GM10248 (cell line): Measurements from ENCODE around the gene XBP1.
"Not testable (repeated sequence)": the region's sequence is repeated elsewhere in the genome, so short reads cannot be mapped to it uniquely, and the experiment has no call there.

Experiments
- CTCF ChIA-PET: fragments of 300-600 bp; sonication (Branson Sonifier 250); formaldehyde crosslinking; extraction: SDS; loops from one replicate; lab custom pipeline; 2021; ENCODE audit warnings: antibody characterized with exemption; lab: Yijun Ruan, JAX
- POLR2A ChIA-PET: fragments of 350-650 bp; sonication (Branson Sonifier 250); formaldehyde crosslinking; extraction: SDS; loops from one replicate; lab custom pipeline; 2020; ENCODE audit warnings: antibody characterized with exemption; lab: Yijun Ruan, JAX
- DNase-seq: peaks from one replicate; pipeline ENCODE4 v3.0.0; 2012; ENCODE audit errors: extremely low spot score
- TF ChIP-seq, protein P1 (sequence below): IDR thresholded peaks from 2 replicates; pipeline ENCODE4 v1.5.1; 2012; ENCODE audit warnings: mild to moderate bottlenecking, low read depth; ENCODE audit errors: extremely low read depth, missing control alignments, control extremely low read depth

XBP1 gene

DNA sequence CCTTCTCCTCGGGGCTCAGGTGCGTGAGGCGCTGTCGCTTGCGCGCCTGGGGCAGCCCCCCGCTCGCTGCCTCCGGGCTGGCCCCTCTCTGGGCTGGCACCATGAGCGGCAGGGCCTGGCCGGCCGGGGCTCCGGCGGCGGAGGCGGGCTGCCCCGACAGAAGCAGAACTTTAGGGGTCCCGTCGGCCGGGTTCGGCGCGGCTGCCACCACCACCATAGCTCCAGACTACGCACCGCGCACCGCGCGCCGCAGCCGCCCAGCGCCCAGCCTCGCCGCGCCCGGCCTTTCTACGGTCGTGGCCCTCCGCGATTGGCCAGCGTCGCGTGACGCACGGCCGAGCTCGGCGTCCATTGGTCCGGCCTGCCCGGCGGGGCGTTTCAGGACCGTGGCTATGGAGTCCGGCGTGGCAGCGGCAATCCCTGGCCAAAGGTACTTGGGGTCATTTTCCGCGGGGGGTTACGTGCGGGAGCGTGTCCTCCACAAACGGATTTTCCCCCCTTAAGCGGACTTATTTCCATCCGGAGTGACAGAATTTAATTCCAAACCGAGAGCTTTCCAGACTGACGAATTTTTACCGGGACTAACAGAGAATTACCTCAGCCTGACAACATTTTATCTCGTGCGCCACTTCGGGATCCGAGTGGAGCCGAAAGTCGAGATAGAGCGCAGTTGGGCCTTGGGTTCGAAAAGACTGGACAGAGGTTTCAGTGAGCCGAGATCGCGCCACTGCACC, at the start of gene XBP1:
TSS of gene XBP1 (minus strand) at position 262 of the 734 bp plus-strand sequence.
- CTCF ChIA-PET = interaction anchor here (0.7 to 2.4 kb wide), 8 partner anchors 8 to 29 kb away, joined by 3 to 9 read pairs (median 4); no protein-coding TSS in a partner anchor

DNA sequence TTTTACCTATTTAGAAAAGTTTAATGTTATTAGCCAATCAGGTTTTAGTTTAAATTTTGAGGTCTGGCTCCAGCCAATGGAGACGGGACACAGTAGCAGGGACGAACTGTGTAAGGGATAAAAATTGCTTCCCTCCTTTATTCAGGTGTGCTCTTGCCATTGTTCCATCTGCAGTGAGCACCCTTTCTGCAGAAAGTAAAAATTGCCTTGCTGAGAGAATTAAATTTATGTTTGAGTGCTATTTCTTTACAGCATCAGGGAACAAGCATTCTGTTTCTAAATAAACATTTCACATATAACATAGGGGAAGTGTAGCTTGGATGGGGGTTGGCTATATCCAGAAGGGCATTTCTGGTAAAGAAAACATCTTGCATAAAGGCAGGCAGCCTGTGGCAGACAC, 46.6 kb upstream of the XBP1 start:
- ChIA-PET CTCF (interaction anchor here (0.9 to 2.2 kb wide), 3 partner anchors 8 to 196 kb away, joined by 4 to 6 read pairs (median 5); no protein-coding TSS in a partner anchor), POLR2A (no interaction called here)
- TF ChIP-seq, protein P1, sequence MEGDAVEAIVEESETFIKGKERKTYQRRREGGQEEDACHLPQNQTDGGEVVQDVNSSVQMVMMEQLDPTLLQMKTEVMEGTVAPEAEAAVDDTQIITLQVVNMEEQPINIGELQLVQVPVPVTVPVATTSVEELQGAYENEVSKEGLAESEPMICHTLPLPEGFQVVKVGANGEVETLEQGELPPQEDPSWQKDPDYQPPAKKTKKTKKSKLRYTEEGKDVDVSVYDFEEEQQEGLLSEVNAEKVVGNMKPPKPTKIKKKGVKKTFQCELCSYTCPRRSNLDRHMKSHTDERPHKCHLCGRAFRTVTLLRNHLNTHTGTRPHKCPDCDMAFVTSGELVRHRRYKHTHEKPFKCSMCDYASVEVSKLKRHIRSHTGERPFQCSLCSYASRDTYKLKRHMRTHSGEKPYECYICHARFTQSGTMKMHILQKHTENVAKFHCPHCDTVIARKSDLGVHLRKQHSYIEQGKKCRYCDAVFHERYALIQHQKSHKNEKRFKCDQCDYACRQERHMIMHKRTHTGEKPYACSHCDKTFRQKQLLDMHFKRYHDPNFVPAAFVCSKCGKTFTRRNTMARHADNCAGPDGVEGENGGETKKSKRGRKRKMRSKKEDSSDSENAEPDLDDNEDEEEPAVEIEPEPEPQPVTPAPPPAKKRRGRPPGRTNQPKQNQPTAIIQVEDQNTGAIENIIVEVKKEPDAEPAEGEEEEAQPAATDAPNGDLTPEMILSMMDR = no peak
- no peak for DNase-seq

More for the DNA sequence above, at the start of gene XBP1:
- TF ChIP-seq, protein P1 = no peak
- POLR2A ChIA-PET = interaction anchor here (0.7 to 2.3 kb wide), 15 partner anchors 8 to 239 kb away, joined by 3 to 12 read pairs (median 3); partner anchors contain the start of gene CCDC117
- peak; percentile 96 for DNase-seq

DNA sequence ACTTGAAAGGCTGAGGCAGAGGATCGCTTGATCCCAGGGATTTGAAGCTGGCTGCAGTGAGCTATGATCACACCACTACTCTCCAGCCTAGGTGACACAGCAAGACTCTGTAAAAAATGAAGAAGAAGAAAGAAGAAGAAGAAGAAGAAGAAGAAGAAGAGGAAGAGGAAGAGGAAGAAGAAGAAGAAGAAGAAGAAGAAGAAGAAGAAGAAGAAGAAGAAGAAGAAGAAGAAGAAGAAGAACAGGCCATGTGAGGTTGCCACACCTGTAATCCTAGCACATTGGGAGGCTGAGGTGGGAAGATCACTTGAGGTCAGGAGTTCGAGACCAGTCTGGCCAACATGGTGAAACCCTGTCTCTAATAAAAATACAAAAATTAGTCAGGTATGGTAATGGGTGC, 43.9 kb upstream of the XBP1 start:
- DNase-seq, POLR2A ChIA-PET: not testable (repeated sequence)
- CTCF ChIA-PET = interaction anchor here (4.0 kb wide), 1 partner anchor 196 kb away, joined by 9 read pairs; no protein-coding TSS in a partner anchor

DNA sequence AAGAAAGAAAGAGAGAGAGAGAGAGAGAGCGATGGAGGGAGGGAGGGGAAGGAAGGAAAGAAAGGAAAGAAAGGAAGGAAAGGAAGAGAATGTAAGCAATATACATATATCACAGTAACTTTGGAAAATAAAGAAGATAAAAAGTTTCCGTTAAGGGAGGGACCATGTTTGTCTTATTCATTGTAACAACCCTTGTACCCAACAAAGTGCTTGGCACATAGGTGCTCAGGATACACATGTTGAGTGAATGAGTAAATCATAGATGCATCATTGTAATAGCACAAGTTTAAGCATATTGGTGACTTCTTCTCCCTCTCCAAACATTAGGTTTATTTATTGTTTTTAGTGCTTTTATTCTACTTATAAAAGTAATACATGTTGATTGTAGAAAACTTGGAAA, 43.3 kb upstream of the XBP1 start:
- ChIA-PET CTCF (interaction anchor here (4.0 kb wide), 1 partner anchor 197 kb away, joined by 9 read pairs; no protein-coding TSS in a partner anchor), POLR2A (no interaction called here)
- no peak for DNase-seq
- TF ChIP-seq, protein P1 = no peak

DNA sequence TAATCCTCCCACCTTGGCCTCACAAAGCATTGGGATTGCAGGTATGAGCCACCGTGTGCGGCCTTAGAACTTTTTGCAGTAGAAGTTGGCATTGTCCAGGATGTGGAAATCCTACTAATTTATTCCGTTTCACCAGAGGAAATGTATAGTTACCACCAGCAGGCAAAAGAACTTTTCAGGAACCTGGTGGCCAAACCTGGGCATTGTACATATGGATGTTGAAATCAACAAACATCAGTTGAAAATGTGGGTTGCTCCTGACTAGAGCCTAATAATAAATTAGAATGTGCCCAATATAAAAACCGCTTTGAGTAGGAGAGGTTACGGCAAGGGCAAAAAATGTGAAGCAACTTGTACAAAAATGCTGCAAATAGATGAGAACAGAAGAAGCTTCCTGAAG, 40.7 kb upstream of the XBP1 start:
- TF ChIP-seq, protein P1 = no peak
- ChIA-PET POLR2A (no interaction called here), CTCF (interaction anchor here (1.1 kb wide), 1 partner anchor 12 kb away, joined by 3 read pairs; no protein-coding TSS in a partner anchor)
- DNase-seq = no peak

DNA sequence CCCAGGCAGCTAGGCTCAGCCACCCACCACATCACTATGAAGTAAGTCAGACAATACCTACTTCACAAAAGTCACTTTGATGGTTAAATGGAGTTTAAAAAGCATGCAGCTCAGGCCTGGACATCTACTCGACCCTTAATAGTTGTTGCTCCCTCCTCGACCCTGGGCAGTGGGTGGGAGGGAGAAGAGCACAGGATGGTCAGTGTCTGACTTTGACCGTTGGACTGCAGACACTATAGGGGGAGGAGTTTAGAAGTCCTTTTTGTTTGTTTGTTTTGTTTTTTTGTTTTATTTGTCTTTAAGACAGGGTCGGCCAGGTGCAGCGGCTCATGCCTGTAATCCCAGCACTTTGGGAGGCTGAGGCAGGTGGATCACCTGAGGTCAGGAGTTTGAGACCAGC, 38.6 kb upstream of the XBP1 start:
- CTCF ChIA-PET = no interaction called here

More for the DNA sequence above, 38.6 kb upstream of the XBP1 start:
- TF ChIP-seq, protein P1 = no peak
- POLR2A ChIA-PET = no interaction called here
- no peak for DNase-seq
